Measurements from ENCODE around the gene IL4I1.

DNA sequence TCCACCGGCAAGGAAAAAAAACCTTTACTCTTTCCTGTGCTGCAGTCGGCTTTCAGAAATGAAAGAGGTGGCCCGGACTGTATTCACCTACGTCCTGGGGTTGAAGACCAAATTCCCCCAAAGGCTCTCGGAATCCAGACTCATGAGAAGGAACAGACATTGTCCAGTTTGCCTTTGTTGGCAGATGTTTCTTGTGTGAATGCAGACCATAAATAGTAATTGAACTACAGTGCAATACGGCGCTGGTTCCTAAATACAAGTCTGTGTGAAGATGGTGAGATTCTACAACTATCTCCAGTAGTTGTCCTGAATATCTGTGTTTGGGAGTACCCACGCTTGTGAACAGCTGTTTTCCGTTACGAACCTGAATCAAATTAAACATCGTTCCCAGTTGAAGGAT is 57.0 kb downstream of the IL4I1 start:
- TF ChIP-seq CTCF (IDR thresholded peaks at IDR 0.05 in 4 of 5, conservative IDR thresholded peaks at IDR 0.05 in 1 of 5): no peak
- no peak for TF ChIP-seq POLR2A (IDR thresholded peaks at IDR 0.05)
